Cortex of kidney (tissue), 1 donor: ENCODE results near the gene SLC44A2.

Experiments
- DNase-seq: peaks from one replicate; lab custom pipeline; 2025; lab: John Stamatoyannopoulos, UW

The SLC44A2 gene

DNA sequence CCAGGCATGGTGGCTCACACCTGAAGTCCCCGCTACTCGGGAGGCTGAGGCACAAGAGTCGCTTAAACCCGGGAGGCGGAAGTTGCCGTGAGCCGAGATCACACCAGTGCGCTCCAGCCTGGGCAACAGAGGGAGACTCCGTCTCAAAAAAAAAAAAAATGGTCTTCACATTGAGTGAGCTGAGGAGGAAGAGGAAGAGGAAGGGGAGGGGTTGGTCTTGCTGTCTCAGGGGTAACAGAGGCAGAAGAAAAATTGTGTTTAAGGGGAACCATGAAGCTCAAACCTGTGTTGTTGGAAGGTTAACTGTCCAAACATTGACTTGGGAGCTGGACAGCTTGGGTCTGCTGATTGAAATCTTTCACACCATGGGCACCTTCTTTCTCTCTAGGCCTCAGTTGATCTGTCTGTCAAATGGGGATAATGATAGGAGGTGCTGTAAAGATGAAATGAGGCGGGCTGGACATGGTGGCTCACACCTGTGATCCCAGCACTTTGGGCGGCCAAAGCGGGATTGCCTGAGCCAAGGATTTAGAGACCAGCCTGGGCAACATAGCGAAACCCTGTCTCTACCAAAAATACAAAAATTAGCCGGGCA lies 9.8 kb upstream of the SLC44A2 start:
- no peak for DNase-seq

DNA sequence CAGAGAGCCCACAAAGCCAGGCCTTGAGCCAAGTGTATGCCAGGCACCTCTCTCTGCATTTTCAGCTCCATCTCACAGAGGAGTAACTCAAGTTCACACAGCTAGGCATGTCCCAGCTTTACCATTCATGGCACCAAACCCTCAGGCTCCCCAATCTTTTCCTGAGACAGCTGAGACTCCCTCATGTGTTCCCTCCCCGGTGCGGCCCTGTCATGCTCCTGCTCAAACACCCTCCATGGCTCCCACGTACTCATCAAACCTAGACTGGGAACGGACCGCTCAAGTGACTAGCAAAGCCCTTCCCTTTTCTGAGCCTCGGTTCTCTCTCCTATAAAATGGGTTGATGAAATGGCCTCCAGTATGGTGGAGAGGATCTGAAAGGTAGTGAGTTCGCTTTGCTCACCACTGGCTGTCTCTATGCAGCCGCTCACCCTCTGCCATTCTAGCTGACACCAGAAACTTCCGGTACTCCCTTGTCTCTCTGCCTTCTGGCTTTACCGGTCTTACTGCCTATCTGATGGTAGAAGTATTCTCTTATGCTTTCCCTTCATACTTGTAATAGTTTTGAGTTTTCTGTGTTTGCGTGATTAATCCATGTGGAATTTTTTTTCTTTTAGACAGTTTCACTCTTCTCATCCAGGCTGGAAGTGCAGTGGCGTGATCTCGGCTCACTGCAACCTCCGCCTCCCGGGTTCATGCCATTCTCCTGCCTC lies 7.8 kb upstream of the SLC44A2 start:
- DNase-seq: no peak

GRCh38 chr19:10618846-10619245 lies 6.5 kb upstream of the SLC44A2 start:
- DNase-seq: no peak

DNA sequence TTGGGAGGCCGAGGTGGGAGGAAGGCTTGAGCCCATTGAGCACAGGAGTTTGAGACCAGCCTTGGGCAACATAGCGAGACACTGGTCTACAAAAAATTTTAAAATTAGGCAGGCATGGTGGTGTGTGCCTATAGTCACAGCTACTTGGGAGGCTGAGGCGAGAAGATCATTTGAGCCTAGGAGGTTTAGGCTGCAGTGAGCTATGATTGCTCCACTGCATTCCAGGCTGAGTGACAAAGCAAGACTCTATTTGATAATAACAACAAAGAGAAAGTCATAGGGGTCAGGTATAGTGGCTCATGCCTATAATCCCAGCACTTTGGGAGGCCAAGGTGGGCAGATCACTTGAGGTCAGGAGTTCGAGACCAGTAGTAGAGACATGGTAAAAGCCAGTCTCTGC lies 4.6 kb upstream of the SLC44A2 start:
- no peak for DNase-seq

DNA sequence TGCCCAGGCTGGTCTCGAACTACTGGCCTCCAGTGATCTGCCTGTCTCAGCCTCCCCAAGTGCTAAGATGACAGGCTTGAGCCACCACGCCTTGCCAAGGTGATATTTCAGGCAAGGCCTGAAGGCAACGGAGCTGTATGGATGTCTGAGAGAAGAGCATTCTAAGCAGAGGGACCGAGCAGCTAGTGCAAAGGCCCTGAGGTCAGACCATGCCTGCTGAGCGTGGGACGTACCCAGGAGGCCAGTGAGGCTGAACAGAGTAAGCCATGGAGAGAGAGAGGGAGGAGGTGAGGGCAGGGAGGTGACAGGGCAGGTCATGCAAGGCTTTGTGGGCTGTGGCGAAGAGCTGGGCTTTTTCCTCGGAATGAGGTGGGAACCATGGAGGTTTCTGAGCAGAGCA lies 3.4 kb upstream of the SLC44A2 start:
- DNase-seq: no peak

DNA sequence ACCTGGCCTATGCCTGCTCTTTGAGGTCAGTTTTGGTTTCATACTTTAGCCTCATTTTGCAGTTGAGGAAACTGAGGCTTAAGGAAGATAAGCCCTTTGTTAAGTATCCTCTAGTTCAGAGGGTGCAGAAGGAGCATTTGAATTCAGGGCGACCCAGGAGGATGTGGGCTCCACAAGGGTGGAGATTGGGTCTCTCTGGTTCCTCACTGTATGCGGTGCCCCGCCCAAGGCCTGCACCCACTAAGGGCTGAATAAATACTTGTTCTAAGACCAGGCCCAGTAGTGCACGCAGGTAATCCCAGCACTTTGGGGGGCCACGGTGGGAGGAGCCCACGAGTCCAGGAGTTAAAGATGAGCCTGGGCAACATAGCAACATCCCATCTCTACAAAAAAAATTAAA lies 768 bp upstream of the SLC44A2 start:
- no peak for DNase-seq

GRCh38 chr19:10625762-10626138 lies 397 bp downstream of the SLC44A2 start:
- DNase-seq: no peak

- DNase-seq: no peak
Measured at GRCh38 chr19:10631874-10632273, 6.5 kb downstream of the SLC44A2 start.

DNA sequence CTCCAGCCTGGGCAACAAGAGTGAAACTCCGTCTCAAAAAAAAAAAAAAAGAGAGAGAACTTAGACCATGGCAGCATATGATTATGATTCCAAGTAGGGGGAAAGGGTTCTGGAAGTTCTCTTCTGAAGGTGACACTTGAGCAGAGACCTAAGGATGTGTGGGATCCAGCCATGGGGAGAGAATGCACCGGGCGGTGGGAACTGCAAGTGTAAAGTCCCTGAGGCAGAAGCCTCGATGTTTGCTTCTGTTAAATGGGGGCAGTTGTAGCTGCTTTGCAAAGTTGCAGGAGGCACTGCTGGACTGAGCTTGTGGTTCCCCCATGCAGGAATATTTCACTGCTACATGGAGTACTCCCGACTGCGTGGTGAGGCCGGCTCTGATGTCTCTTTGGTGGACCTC lies 9.1 kb downstream of the SLC44A2 start:
- DNase-seq: no peak

DNA sequence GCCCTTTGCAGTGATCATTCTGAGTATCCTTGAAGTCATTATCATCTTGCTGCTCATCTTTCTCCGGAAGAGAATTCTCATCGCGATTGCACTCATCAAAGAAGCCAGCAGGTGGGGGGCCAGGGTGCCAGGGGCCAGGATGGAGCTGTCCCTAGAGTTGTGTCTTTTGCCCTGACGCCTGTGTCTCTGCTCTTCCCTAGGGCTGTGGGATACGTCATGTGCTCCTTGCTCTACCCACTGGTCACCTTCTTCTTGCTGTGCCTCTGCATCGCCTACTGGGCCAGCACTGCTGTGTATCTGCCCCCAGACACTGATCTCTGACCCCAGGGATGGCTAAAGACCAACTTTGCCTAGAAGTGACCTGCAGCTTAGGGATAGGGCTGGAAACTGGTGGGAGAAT lies 9.6 kb downstream of the SLC44A2 start:
- no peak for DNase-seq

GRCh38 chr19:10636304-10636972 lies 11.1 kb downstream of the SLC44A2 start:
- DNase-seq: no peak

DNA sequence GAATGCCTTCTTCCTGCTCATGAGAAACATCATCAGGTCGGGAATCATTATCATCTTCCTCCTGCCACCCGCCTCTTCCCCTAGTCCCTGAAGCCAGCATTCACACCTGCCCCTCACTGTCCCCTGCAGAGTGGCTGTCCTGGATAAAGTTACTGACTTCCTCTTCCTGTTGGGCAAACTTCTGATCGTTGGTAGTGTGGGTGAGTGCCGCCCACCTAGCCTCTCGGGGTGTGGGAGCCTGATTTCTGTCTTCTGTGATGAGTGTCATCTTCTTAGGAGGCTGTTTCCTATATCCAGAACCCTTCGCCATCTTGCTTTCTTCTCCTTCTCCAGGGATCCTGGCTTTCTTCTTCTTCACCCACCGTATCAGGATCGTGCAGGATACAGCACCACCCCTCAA lies 12.5 kb downstream of the SLC44A2 start:
- no peak for DNase-seq

GRCh38 chr19:10639836-10640235 lies 14.5 kb downstream of the SLC44A2 start:
- DNase-seq: no peak

GRCh38 chr19:10640361-10640760 lies 15.0 kb downstream of the SLC44A2 start:
- no peak for DNase-seq

- no peak for DNase-seq
Measured at GRCh38 chr19:10641248-10641647, 15.9 kb downstream of the SLC44A2 start.

GRCh38 chr19:10642473-10643171 lies 17.3 kb downstream of the SLC44A2 start:
- DNase-seq: no peak

- DNase-seq: no peak
Measured at GRCh38 chr19:10643172-10643967, 18.0 kb downstream of the SLC44A2 start.

DNA sequence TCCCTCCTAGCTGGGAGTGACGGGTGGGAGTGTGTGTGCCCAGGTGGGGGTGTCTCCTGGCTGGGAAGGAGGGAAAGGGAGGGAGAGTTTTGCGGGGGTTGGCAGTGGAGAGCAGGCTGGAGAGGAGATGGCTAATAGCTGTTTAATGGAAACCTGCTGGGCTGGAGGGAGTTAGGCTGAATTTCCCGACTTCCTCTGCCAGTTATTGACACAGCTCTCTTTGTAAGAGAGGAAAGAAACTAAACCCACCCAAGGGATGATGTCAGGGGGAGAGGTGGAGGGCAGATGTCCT lies 18.6 kb downstream of the SLC44A2 start:
- no peak for DNase-seq

DNA sequence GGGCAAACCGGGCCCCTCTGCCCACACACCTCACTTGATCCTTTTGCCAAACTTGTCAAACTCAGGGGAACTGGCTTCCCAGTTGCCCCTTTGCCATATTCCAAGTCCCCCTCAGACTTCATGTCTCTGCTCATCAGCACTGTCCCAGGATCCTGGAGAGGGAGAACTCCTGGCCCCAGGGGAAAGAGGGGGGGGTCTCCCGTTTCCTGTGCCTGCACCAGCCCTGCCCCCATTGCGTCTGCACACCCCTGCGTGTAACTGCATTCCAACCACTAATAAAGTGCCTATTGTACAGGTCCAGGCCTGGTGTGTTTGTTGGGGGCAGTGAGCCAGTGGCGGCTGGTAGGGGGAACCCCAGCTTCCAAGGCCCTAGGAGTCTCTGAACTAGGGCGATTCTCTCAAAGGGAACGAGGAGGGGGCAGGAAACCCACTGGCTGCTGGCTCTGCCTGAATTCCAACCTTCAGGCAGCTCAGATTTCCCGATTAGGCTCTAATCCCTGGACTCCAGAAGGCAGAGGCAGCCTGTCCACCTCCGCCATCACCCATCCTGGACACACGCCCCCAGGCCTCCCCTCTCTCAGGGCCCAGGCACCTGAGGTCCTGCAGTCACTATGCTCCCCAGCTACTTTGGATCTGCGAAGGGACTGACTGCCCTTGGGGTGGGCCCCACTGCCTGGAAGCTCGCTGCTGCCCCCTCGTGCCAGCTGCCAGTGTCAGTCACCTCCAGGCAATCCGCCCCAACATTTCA lies 19.1 kb downstream of the SLC44A2 start:
- no peak for DNase-seq

DNA sequence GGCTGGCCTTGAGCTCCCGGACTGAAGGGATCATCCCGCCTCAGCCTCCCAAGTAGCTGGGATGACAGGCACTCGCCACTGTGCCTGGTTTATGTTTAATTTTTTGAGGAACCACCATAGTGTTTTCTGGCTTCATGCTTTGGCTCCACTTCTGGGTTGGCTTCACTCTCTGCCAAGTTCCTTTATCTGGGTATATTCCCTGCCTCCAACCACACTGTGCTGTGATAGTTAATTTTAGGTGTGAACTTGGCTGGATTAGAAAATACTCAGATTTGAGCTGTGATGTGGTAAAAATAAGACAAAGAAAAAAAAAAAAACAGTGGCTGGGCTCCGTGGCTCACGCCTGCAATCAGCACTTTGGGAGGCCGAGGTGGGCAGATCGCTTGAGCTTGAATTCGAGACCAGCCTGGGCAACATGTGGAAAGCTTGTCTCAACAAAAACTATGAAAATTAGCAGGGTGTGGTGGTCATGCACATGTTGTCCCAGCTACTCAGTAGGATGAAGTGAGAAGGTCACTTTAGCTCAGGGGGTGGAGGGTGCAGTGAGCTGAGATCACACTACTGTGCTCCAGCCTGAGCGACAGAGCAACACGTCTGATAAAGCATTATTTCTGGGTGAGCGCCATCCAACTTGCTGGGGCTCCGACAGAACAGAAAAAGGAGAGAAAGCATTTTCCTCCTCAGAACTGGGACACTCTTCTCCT lies 21.3 kb downstream of the SLC44A2 start:
- DNase-seq: no peak

- DNase-seq: no peak
Measured at GRCh38 chr19:10648360-10648759, 23.0 kb downstream of the SLC44A2 start.
